Tibial nerve (tissue), 3 donors: Measurements from ENCODE around the gene ALK.

ENCODE experiments used
- CTCF ChIP-seq, 5 experiments: fragments of 200-600 bp in 3 of 5; fragments of 450-650 bp in 2 of 5; sonication (generic) in 3 of 5; IDR thresholded peaks; one replicate each; pipeline ENCODE4 v1.5.1; 2016 to 2019; ENCODE audit warnings: antibody characterized with exemption in 5 of 5, mild to moderate bottlenecking in 3 of 5, moderate library complexity in 2 of 5
- POLR2A ChIP-seq, 2 donors: fragments of 450-650 bp; IDR thresholded peaks; one replicate each; pipeline ENCODE4 v1.6.1; 2017; ENCODE audit warnings: antibody characterized with exemption in 2 of 2, mild to moderate bottlenecking in 2 of 2, moderate library complexity in 2 of 2

GRCh38 chr2:29269095-29269764 lies 652.2 kb downstream of the ALK start:
- no peak for TF ChIP-seq POLR2A (IDR thresholded peaks at IDR 0.05)
- TF ChIP-seq CTCF (IDR thresholded peaks at IDR 0.05) = no peak
